Measurements from ENCODE around the gene CALY. TPM values are rescaled to one million over a fixed set of nuclear protein-coding genes. Genes with fewer than 3 reads are reported as not detected.

The CALY gene
- total RNA-seq, 2 experiments from 2014 or later, result 3.8 to 3.9 TPM

DNA sequence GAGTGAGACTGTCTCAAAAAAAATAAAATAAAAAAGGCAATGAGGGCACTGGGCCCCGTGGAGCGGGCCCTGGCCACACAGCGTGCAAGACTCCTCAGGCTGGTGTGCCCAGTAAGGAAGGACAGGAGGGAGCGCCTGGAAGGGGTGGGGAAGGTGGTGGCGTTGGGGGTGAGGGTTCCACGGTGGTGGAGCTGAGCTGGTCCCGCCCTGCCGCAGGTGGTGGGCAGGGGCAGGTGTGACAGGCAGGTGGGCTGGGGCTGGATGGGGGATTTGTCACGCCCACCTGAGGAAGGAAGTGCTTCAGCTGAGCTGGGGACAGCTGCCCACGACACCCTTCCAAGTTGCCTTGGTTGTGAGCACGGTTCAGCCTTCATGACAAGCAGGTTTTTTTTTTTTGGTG is 9.7 kb upstream of the CALY start:
- Histone ChIP-seq H3K36me3 (ENCODE audit: insufficient read depth, low read length) (no peaks in the 10 kb centered on the region), H3K4me1 (ENCODE audit: insufficient read depth, low read length) (no peaks in the 10 kb centered on the region), H3K27ac (ENCODE audit: low read depth in 1 of 2, low read length in 2 of 2) (no peak overlapping the region), H3K4me3 (ENCODE audit: low read length) (no peak overlapping the region), H3K9me3 (ENCODE audit: control insufficient read depth in 1 of 2, insufficient read depth in 1 of 2, low read length in 2 of 2) (no peaks in the 10 kb centered on the region), H3K27me3 (ENCODE audit: control insufficient read depth in 1 of 2, insufficient read depth in 2 of 2, low read length in 2 of 2) (peaks cover 33 to 39% of the 10 kb centered on the region in 2 experiments)
- Mint-ChIP-seq H3K36me3 (ENCODE audit: low read depth) (no peaks in the 10 kb centered on the region), H3K4me3 (no peak overlapping the region), H3K27ac (no peak overlapping the region), H3K9me3 (no peaks in the 10 kb centered on the region), H3K4me1 (ENCODE audit: low read depth) (no peaks in the 10 kb centered on the region), H3K27me3 (peaks cover 44% of the 10 kb centered on the region)
- intact Hi-C loops (cut with DNase I, micrococcal nuclease), result no loop called here
- POLR2A ChIA-PET, result interaction anchor here (0.9 kb wide), 1 partner anchor 10 kb away, joined by 3 read pairs; the partner anchor contains the start of gene CALY
- CTCF ChIA-PET, result no interaction called here
- ATAC-seq (ENCODE audit: poor library complexity), result no peak
- DNase-seq, result no peak
- TF ChIP-seq, protein P1, sequence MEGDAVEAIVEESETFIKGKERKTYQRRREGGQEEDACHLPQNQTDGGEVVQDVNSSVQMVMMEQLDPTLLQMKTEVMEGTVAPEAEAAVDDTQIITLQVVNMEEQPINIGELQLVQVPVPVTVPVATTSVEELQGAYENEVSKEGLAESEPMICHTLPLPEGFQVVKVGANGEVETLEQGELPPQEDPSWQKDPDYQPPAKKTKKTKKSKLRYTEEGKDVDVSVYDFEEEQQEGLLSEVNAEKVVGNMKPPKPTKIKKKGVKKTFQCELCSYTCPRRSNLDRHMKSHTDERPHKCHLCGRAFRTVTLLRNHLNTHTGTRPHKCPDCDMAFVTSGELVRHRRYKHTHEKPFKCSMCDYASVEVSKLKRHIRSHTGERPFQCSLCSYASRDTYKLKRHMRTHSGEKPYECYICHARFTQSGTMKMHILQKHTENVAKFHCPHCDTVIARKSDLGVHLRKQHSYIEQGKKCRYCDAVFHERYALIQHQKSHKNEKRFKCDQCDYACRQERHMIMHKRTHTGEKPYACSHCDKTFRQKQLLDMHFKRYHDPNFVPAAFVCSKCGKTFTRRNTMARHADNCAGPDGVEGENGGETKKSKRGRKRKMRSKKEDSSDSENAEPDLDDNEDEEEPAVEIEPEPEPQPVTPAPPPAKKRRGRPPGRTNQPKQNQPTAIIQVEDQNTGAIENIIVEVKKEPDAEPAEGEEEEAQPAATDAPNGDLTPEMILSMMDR (IDR thresholded peaks at IDR 0.05), result no peak

GRCh38 chr10:133344236-133344635 is 7.5 kb upstream of the CALY start:
- Mint-ChIP-seq H3K27me3 (peaks cover 43% of the 10 kb centered on the region), H3K36me3 (ENCODE audit: low read depth) (no peaks in the 10 kb centered on the region), H3K9me3 (no peaks in the 10 kb centered on the region), H3K4me1 (ENCODE audit: low read depth) (no peaks in the 10 kb centered on the region), H3K4me3 (no peak overlapping the region), H3K27ac (no peak overlapping the region)
- DNase-seq (no peak), ATAC-seq (ENCODE audit: poor library complexity) (no peak)
- TF ChIP-seq, protein P1 (IDR thresholded peaks at IDR 0.05), result no peak
- intact Hi-C loops (cut with DNase I, micrococcal nuclease), result no loop called here
- ChIA-PET POLR2A (no interaction called here), CTCF (interaction anchor here (2.1 kb wide), 1 partner anchor 15 kb away, joined by 4 read pairs; no protein-coding TSS in a partner anchor)
- no peaks in the 10 kb centered on the region for H3K9me3 ChIP-seq (ENCODE audit: control insufficient read depth in 1 of 2, insufficient read depth in 1 of 2, low read length in 2 of 2)
- H3K36me3 ChIP-seq (ENCODE audit: insufficient read depth, low read length), result no peaks in the 10 kb centered on the region
- peaks cover 33 to 39% of the 10 kb centered on the region in 2 experiments for H3K27me3 ChIP-seq (ENCODE audit: control insufficient read depth in 1 of 2, insufficient read depth in 2 of 2, low read length in 2 of 2)
- H3K4me1 ChIP-seq (ENCODE audit: insufficient read depth, low read length), result no peaks in the 10 kb centered on the region
- no peak overlapping the region for H3K27ac ChIP-seq (ENCODE audit: low read depth in 1 of 2, low read length in 2 of 2)
- H3K4me3 ChIP-seq (ENCODE audit: low read length), result no peak overlapping the region

DNA sequence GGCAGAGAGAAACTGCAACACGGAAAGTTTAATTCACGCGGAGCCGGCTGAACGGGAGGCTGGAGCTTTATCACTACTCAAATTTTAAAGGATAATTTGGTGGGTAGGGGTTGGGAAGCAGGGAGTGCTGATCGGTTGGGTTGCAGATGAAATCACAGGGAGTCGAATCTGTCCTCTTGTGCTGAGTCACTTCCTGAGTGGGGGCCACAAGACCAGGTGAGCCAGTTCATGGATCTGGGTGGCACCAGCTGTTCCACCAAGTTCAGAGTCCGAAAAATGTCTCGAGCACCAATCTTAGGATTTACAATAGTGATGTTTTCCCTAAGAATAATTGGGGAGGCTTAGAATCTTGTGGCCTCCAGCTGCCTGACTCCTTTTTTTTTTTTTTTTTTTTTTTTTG is 6.9 kb upstream of the CALY start:
- Mint-ChIP-seq H3K4me1 (ENCODE audit: low read depth) (no peaks in the 10 kb centered on the region), H3K27ac (no peak overlapping the region), H3K27me3 (peaks cover 38% of the 10 kb centered on the region), H3K36me3 (ENCODE audit: low read depth) (no peaks in the 10 kb centered on the region), H3K4me3 (no peak overlapping the region), H3K9me3 (no peaks in the 10 kb centered on the region)
- ChIA-PET POLR2A (no interaction called here), CTCF (interaction anchor here (2.1 kb wide), 1 partner anchor 14 kb away, joined by 4 read pairs; no protein-coding TSS in a partner anchor)
- peaks cover 33 to 39% of the 10 kb centered on the region in 2 experiments for H3K27me3 ChIP-seq (ENCODE audit: control insufficient read depth in 1 of 2, insufficient read depth in 2 of 2, low read length in 2 of 2)
- H3K4me3 ChIP-seq (ENCODE audit: low read length), result no peak overlapping the region
- intact Hi-C loops (cut with DNase I, micrococcal nuclease), result no loop called here
- H3K27ac ChIP-seq (ENCODE audit: low read depth in 1 of 2, low read length in 2 of 2), result no peak overlapping the region
- peaks cover under 1% of the 10 kb centered on the region for H3K4me1 ChIP-seq (ENCODE audit: insufficient read depth, low read length)
- ATAC-seq (ENCODE audit: poor library complexity) (no peak), DNase-seq (no peak)
- TF ChIP-seq, protein P1 (IDR thresholded peaks at IDR 0.05), result no peak
- H3K9me3 ChIP-seq (ENCODE audit: control insufficient read depth in 1 of 2, insufficient read depth in 1 of 2, low read length in 2 of 2), result no peaks in the 10 kb centered on the region
- H3K36me3 ChIP-seq (ENCODE audit: insufficient read depth, low read length), result no peaks in the 10 kb centered on the region
